Esophagus (tissue), 2 donors: Measurements from ENCODE around the gene SKOR1. TPM values are rescaled to one million over a fixed set of nuclear protein-coding genes. Genes with fewer than 3 reads are reported as not detected.

Source experiments
- H3K27ac ChIP-seq, 2 donors: one replicate each; pipeline ENCODE4 v1.5.1; 2013; ENCODE audit warnings: low read depth in 2 of 2, mild to moderate bottlenecking in 2 of 2, inconsistent platforms in 1 of 2, low read length in 1 of 2, moderate library complexity in 1 of 2
- H3K27me3 ChIP-seq, 2 donors: one replicate each; pipeline ENCODE4 v1.6.1; 2013; ENCODE audit warnings: low read length in 2 of 2, control low read depth in 1 of 2, mild to moderate bottlenecking in 1 of 2; ENCODE audit not compliant: insufficient read depth in 2 of 2, control insufficient read depth in 1 of 2
- H3K36me3 ChIP-seq, 2 donors: one replicate each; pipeline ENCODE4 v1.6.1; 2013; ENCODE audit warnings: low read length in 1 of 2; ENCODE audit not compliant: control insufficient read depth in 2 of 2, insufficient read depth in 2 of 2
- H3K4me1 ChIP-seq, 2 donors: one replicate each; pipeline ENCODE4 v1.6.1; 2013; ENCODE audit warnings: low read length in 1 of 2; ENCODE audit not compliant: control insufficient read depth in 2 of 2, insufficient read depth in 2 of 2
- H3K4me3 ChIP-seq, 2 donors: one replicate each; pipeline ENCODE4 v1.5.1; 2013; ENCODE audit warnings: low read length in 2 of 2, mild to moderate bottlenecking in 2 of 2, low read depth in 1 of 2, moderate library complexity in 1 of 2
- H3K9me3 ChIP-seq, 2 donors: one replicate each; pipeline ENCODE4 v1.6.1; 2013; ENCODE audit warnings: mild to moderate bottlenecking in 2 of 2, low read depth in 1 of 2, low read length in 1 of 2, moderate library complexity in 1 of 2; ENCODE audit not compliant: control insufficient read depth in 2 of 2, insufficient read depth in 1 of 2
- WGBS, 2 donors: extraction: QIAGEN DNeasy Blood & Tissue Kit; methylation state at CpG; one replicate each; pipeline ENCODE4 v1.1.7; 2013; 5-methylcytosine and 5-hydroxymethylcytosine counted together
- polyA plus RNA-seq, 2 donors: library from polyadenylated mRNA; stranded (reverse); fragments of 200-250 nt; gene quantifications; one replicate each; pipeline ENCODE4 v1.2.3, GENCODE V29; 2013
- donor health status: healthy with polysubstance abuse.
- donor health status: Bipolar disorder and iron deficiency.

The SKOR1 gene
- polyA plus RNA-seq, 2 donors = 0.12 to 0.16 TPM

GRCh38 chr15:67813104-67813634, 12.1 kb upstream of the SKOR1 start:
- no peaks in the 10 kb centered on the region for H3K4me1 ChIP-seq
- no peaks in the 10 kb centered on the region for H3K36me3 ChIP-seq
- peaks cover 0 to 8% of the 10 kb centered on the region in 2 donors for H3K27me3 ChIP-seq
- H3K9me3 ChIP-seq = peaks cover 0 to 5% of the 10 kb centered on the region in 2 donors
- WGBS, 2 donors = 76 to 82% methylated on average over 3 of the region's 3 CpGs
- no peak overlapping the region for H3K4me3 ChIP-seq
- H3K27ac ChIP-seq = no peak overlapping the region

- H3K27me3 ChIP-seq = peaks cover 0 to 14% of the 10 kb centered on the region in 2 donors
- H3K9me3 ChIP-seq = peaks cover 0 to 5% of the 10 kb centered on the region in 2 donors
- no peaks in the 10 kb centered on the region for H3K4me1 ChIP-seq
- no peaks in the 10 kb centered on the region for H3K36me3 ChIP-seq
- WGBS, 2 donors = 77 to 95% methylated on average over 4 to 5 of the region's 5 CpGs
- H3K4me3 ChIP-seq = no peak overlapping the region
- no peak overlapping the region for H3K27ac ChIP-seq
Observed at GRCh38 chr15:67815036-67815592, 10.2 kb upstream of the SKOR1 start.

- Histone ChIP-seq H3K4me1 (no peaks in the 10 kb centered on the region), H3K4me3 (no peak overlapping the region), H3K36me3 (no peaks in the 10 kb centered on the region), H3K9me3 (peaks cover 0 to 8% of the 10 kb centered on the region in 2 donors), H3K27ac (no peak overlapping the region), H3K27me3 (peaks cover 5 to 18% of the 10 kb centered on the region in 2 donors)
- WGBS, 2 donors = 95% methylated on average over 3 of the region's 3 CpGs
Observed at GRCh38 chr15:67816668-67817067, 8.6 kb upstream of the SKOR1 start.

- Histone ChIP-seq H3K4me3 (no peak overlapping the region), H3K27me3 (peaks cover 16 to 33% of the 10 kb centered on the region in 2 donors), H3K36me3 (no peaks in the 10 kb centered on the region), H3K27ac (no peak overlapping the region), H3K9me3 (peaks cover 0 to 8% of the 10 kb centered on the region in 2 donors), H3K4me1 (peaks cover 6 to 9% of the 10 kb centered on the region in 2 donors)
- 76 to 80% methylated on average over 3 of the region's 3 CpGs for WGBS, 2 donors
Observed at GRCh38 chr15:67818464-67818863, 6.8 kb upstream of the SKOR1 start.

GRCh38 chr15:67819636-67820035, 5.7 kb upstream of the SKOR1 start:
- Histone ChIP-seq H3K36me3 (no peaks in the 10 kb centered on the region), H3K4me1 (peaks cover 10 to 11% of the 10 kb centered on the region in 2 donors), H3K4me3 (no peak overlapping the region), H3K9me3 (peaks cover 0 to 8% of the 10 kb centered on the region in 2 donors), H3K27me3 (peaks cover 16 to 41% of the 10 kb centered on the region in 2 donors), H3K27ac (no peak overlapping the region)
- WGBS, 2 donors = 18 to 20% methylated on average over 16 to 19 of the region's 19 CpGs

DNA sequence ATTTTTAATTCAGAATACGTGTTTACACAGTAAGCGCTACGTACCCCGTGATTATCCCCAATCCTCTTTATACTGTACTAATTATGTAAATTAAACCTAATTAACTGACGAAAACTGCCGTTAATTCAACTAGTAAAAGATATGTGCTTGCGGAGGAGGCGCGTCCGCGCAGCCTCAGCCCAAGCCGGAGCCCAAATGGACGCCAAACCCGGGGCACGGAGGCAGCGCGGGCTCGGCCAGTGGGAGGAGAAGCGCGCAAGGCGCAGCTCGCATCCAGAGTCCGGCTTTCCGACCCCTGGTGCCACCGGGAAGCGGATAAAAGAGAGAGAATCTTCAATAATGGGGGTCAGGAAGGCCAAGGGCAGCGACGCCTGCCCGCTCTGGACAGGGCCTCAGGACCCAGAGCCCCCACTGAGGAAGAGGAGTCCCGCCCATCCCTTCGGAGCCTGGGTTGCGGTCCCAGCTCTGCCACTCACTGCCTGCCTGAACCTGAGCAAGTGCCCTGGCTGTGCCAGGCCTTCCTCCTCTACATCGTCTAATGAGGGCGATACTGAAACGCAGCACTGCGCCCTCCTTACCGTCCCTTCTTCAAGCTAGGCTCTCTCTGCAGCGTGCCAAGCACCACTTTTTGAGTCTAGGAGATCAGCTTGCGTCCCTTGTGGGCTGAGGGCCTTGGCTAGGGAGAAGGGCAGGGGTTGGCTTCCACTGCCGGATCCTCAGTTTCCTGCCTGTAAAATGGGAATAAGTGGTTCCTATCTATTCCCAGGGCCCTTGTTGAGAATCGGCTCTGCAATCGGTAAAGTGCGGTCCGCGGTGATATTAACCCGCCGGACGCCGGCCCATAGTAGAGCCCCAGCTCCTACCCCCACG, 5.0 kb upstream of the SKOR1 start:
- Histone ChIP-seq H3K4me1 (peaks cover 11 to 12% of the 10 kb centered on the region in 2 donors), H3K27ac (no peak overlapping the region), H3K9me3 (peaks cover 0 to 2% of the 10 kb centered on the region in 2 donors), H3K36me3 (no peaks in the 10 kb centered on the region), H3K27me3 (peaks cover 21 to 43% of the 10 kb centered on the region in 2 donors), H3K4me3 (no peak overlapping the region)
- WGBS, 2 donors = 12 to 14% methylated on average over 50 of the region's 50 CpGs

DNA sequence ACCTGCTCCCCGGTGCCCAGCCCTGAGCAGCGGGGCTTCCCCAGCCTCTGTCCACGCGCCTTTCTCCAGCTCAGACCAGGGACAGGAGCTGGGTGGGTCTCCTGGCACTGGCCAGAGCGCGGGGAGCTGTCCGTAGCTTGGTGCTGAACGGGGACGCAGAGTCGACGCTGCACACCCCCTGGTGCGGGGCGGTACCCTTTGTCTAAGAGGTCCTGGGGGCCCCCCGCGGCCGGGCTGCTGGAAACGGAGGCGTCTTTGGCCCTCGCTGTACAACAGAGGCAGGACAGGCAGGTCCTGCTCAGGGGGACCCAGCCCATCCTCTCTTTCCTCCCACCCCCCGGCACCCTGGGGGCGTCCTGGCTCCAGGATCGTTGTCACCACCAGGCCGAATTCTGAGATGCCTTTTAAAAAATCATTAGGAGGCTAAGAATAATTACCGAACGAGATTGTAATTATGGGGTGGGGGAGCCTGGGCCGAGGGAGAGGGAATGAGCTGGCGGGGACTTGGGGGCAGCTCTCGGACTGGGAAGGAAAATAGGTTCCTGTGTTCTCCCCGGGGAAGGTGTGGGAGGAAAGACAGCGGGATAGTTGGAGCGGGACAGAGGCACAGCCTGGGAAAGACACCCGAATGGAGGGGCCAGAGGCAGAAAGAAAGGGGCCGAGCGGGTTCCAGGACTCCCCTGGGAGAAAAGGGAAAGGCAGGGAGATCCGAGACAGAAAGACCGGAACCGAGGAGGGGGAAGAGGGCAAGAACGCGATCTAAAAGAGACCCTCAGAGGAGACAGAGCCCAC, 4.1 kb upstream of the SKOR1 start:
- H3K4me1 ChIP-seq = peaks cover 16 to 20% of the 10 kb centered on the region in 2 donors
- 7% methylated on average over 39 of the region's 39 CpGs for WGBS, 2 donors

DNA sequence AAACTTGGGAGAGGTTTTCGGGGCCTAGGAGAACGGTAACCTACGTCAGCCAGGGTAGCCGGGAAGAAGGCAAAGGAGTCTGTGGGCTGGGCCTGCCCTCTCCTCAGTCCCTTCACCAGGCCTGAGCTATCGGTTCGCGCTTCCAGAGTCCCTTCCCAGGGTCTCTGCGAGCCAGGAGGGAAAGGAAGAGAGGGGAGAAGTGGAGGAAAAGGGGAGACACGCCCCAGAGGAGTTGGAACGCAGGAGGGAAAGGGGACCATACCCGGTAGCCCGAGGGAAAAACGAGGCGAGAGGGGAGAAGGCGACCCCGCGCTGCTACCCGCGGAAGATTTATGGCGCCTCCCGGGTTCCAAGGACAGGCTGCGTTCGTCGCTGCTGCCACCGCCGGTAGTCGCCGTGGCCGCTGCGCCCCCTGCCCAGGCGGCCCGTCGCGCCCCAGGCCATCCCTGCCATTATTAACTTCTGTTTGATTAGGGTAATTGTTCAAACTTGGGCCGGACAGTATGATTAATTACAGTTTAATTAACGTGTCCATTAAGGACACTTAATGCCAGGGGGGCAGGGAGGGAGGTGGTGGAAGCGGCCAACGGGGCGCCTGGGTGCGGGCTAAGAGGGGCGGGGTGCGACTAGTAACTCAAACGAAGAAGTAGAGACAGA, 3.4 kb upstream of the SKOR1 start:
- Histone ChIP-seq H3K4me1 (peaks cover 19 to 25% of the 10 kb centered on the region in 2 donors), H3K27me3 (peaks cover 29 to 54% of the 10 kb centered on the region in 2 donors)
- 3% methylated on average over 40 to 43 of the region's 43 CpGs for WGBS, 2 donors

More for the DNA sequence above, 4.1 kb upstream of the SKOR1 start:
- Histone ChIP-seq H3K4me3 (no peak overlapping the region), H3K27ac (no peak overlapping the region), H3K9me3 (peaks cover 1 to 7% of the 10 kb centered on the region in 2 donors), H3K36me3 (no peaks in the 10 kb centered on the region), H3K27me3 (peaks cover 27 to 47% of the 10 kb centered on the region in 2 donors)

More for the DNA sequence above, 3.4 kb upstream of the SKOR1 start:
- Histone ChIP-seq H3K4me3 (no peak overlapping the region), H3K9me3 (peaks cover 3 to 10% of the 10 kb centered on the region in 2 donors), H3K36me3 (no peaks in the 10 kb centered on the region), H3K27ac (no peak overlapping the region)
